Neural crest cell (in vitro differentiated cells): Measurements from ENCODE around the gene DNLZ. TPM values are rescaled to one million over a fixed set of nuclear protein-coding genes. Genes with fewer than 3 reads are reported as not detected.

Source experiments
- DNase-seq: peaks from one replicate; pipeline ENCODE4 v3.0.0; 2021; ENCODE audit warnings: low read depth, mixed read lengths, low spot score
- H3K27ac Mint-ChIP-seq: one replicate; pipeline ENCODE4 v1.8.0; 2021; ENCODE audit warnings: mild to moderate bottlenecking, mixed read lengths; ENCODE audit not compliant: unreplicated experiment
- H3K27me3 Mint-ChIP-seq: 2 replicates; pipeline ENCODE4 v1.8.0; 2021; ENCODE audit warnings: low read depth, mild to moderate bottlenecking, mixed read lengths
- H3K36me3 Mint-ChIP-seq: 2 replicates; pipeline ENCODE4 v1.8.0; 2021; ENCODE audit warnings: low read depth, mild to moderate bottlenecking, mixed read lengths
- H3K4me1 Mint-ChIP-seq: 2 replicates; pipeline ENCODE4 v1.8.0; 2021; ENCODE audit warnings: mixed read lengths
- H3K4me3 Mint-ChIP-seq: one replicate; pipeline ENCODE4 v1.8.0; 2021; ENCODE audit warnings: mild to moderate bottlenecking, mixed read lengths
- H3K9me3 Mint-ChIP-seq: 2 replicates; pipeline ENCODE4 v1.8.0; 2021; ENCODE audit warnings: mixed read lengths
- CTCF ChIP-seq: fragments of 200-600 bp; sonication (generic); conservative IDR thresholded peaks from 2 replicates; pipeline ENCODE4 v1.5.0; 2021; ENCODE audit warnings: antibody characterized with exemption, mild to moderate bottlenecking
- total RNA-seq: library from RNA; stranded (reverse); gene quantifications from 2 replicates; pipeline ENCODE4 v1.2.1, GENCODE V29; 2021

DNLZ gene
- total RNA-seq, 1 donor from 2014 or later = 21.3 TPM

GRCh38 chr9:136375096-136375495 is 11.6 kb upstream of the DNLZ start:
- H3K27me3 Mint-ChIP-seq = no peaks in the 10 kb centered on the region
- no peak for TF ChIP-seq CTCF
- no peaks in the 10 kb centered on the region for H3K36me3 Mint-ChIP-seq
- no peaks in the 10 kb centered on the region for H3K9me3 Mint-ChIP-seq
- H3K27ac Mint-ChIP-seq = peak overlapping the region; percentile 57
- peaks cover 10% of the 10 kb centered on the region for H3K4me1 Mint-ChIP-seq
- DNase-seq = no peak
- H3K4me3 Mint-ChIP-seq = no peak overlapping the region

GRCh38 chr9:136374183-136374575 is 10.6 kb upstream of the DNLZ start:
- H3K9me3 Mint-ChIP-seq = no peaks in the 10 kb centered on the region
- H3K4me1 Mint-ChIP-seq = peaks cover 10% of the 10 kb centered on the region
- H3K27me3 Mint-ChIP-seq = no peaks in the 10 kb centered on the region
- H3K36me3 Mint-ChIP-seq = no peaks in the 10 kb centered on the region
- H3K27ac Mint-ChIP-seq = no peak overlapping the region
- TF ChIP-seq CTCF = no peak
- no peak overlapping the region for H3K4me3 Mint-ChIP-seq
- no peak for DNase-seq

GRCh38 chr9:136373300-136374182 is 10.0 kb upstream of the DNLZ start, which contains the start of gene CARD9:
CARD9 (minus strand) TSS chr9:136373669; CDS start chr9:136372078, 1,591 bp downstream.
- peaks cover 10% of the 10 kb centered on the region for H3K4me1 Mint-ChIP-seq
- TF ChIP-seq CTCF = no peak
- no peaks in the 10 kb centered on the region for H3K27me3 Mint-ChIP-seq
- no peaks in the 10 kb centered on the region for H3K9me3 Mint-ChIP-seq
- peak within 1 kb of the TSS; percentile 6 for H3K27ac Mint-ChIP-seq
- H3K36me3 Mint-ChIP-seq = no peaks in the 10 kb centered on the region
- H3K4me3 Mint-ChIP-seq = peak within 1 kb of the TSS; percentile 68
- DNase-seq = no peak

GRCh38 chr9:136372561-136373299 is 9.2 kb upstream of the DNLZ start:
- peak overlapping the region; percentile 68 for H3K4me3 Mint-ChIP-seq
- no peaks in the 10 kb centered on the region for H3K27me3 Mint-ChIP-seq
- TF ChIP-seq CTCF = peak; percentile 35
- peaks cover 10% of the 10 kb centered on the region for H3K4me1 Mint-ChIP-seq
- no peaks in the 10 kb centered on the region for H3K36me3 Mint-ChIP-seq
- no peaks in the 10 kb centered on the region for H3K9me3 Mint-ChIP-seq
- DNase-seq = peak; percentile 54
- H3K27ac Mint-ChIP-seq = peak overlapping the region; percentile 6

- TF ChIP-seq CTCF = no peak
- Mint-ChIP-seq H3K4me3 (no peak overlapping the region), H3K4me1 (peaks cover 10% of the 10 kb centered on the region)
Observed at GRCh38 chr9:136372006-136372405, 8.5 kb upstream of the DNLZ start.

More at GRCh38 chr9:136372006-136372405, 8.5 kb upstream of the DNLZ start:
- no peaks in the 10 kb centered on the region for H3K9me3 Mint-ChIP-seq
- no peaks in the 10 kb centered on the region for H3K27me3 Mint-ChIP-seq
- H3K36me3 Mint-ChIP-seq = no peaks in the 10 kb centered on the region
- H3K27ac Mint-ChIP-seq = no peak overlapping the region
- DNase-seq = no peak
